Karpas-422 (cell line): ENCODE data around the gene HSPH1. TPM values are rescaled to one million over a fixed set of nuclear protein-coding genes. Genes with fewer than 3 reads are reported as not detected.

Experiments
- DNase-seq: peaks from one replicate; pipeline ENCODE4 v3.0.0-alpha.2; 2015
- H2AFZ ChIP-seq: fragments of 200-600 bp; sonication (generic); 2 replicates; pipeline ENCODE4 v1.6.1; 2014; ENCODE audit warnings: antibody characterized with exemption, low read length, mixed read lengths
- H3K27ac ChIP-seq: fragments of 200-600 bp; sonication (generic); 2 replicates; pipeline ENCODE4 v1.5.1; 2014; ENCODE audit warnings: mild to moderate bottlenecking, low read length, moderate library complexity
- H3K27me3 ChIP-seq: fragments of 200-600 bp; sonication (generic); 2 replicates; pipeline ENCODE4 v1.6.1; 2014; ENCODE audit warnings: low read length, mixed read lengths
- H3K36me3 ChIP-seq: fragments of 200-600 bp; sonication (generic); 2 replicates; pipeline ENCODE4 v1.6.1; 2014; ENCODE audit warnings: low read length, mixed read lengths; ENCODE audit not compliant: insufficient read depth
- H3K4me1 ChIP-seq: fragments of 200-600 bp; sonication (generic); 2 replicates; pipeline ENCODE4 v1.6.1; 2014; ENCODE audit warnings: mild to moderate bottlenecking, low read length, mixed read lengths
- H3K4me2 ChIP-seq: fragments of 200-600 bp; sonication (generic); 2 replicates; pipeline ENCODE4 v1.6.1; 2014; ENCODE audit warnings: low read length, low read depth, mild to moderate bottlenecking; ENCODE audit not compliant: poor library complexity, severe bottlenecking
- H3K4me3 ChIP-seq: fragments of 200-600 bp; sonication (generic); 2 replicates; pipeline ENCODE4 v1.5.1; 2014; ENCODE audit warnings: mild to moderate bottlenecking, antibody characterized with exemption, low read length, mixed read lengths
- H3K79me2 ChIP-seq: fragments of 200-600 bp; sonication (generic); 2 replicates; pipeline ENCODE4 v1.6.1; 2014; ENCODE audit warnings: mild to moderate bottlenecking, low read length, mixed read lengths
- H3K9ac ChIP-seq: fragments of 200-600 bp; sonication (generic); 2 replicates; pipeline ENCODE4 v1.6.0; 2014; ENCODE audit warnings: low read length
- H3K9me2 ChIP-seq: fragments of 200-600 bp; sonication (generic), shearing (Covaris generic); replicated peaks from 2 replicates; pipeline ENCODE4 v1.6.0; 2014; ENCODE audit warnings: mild to moderate bottlenecking, low read length, moderate library complexity; ENCODE audit not compliant: insufficient read depth
- H3K9me3 ChIP-seq: fragments of 300-700, 200-600 bp; sonication (generic); 2 replicates; pipeline ENCODE4 v1.6.1; 2014; ENCODE audit warnings: low read length, mixed read lengths
- H4K20me1 ChIP-seq: fragments of 200-600 bp; sonication (generic); 2 replicates; pipeline ENCODE4 v1.6.1; 2014; ENCODE audit warnings: mild to moderate bottlenecking, antibody characterized with exemption, low read length, low read depth; ENCODE audit not compliant: insufficient read depth
- total RNA-seq: library from RNA; depleted of rRNA; stranded (reverse); fragments of >200 nt; shearing (Covaris generic); gene quantifications from 2 replicates; pipeline ENCODE4 v1.2.3, GENCODE V29; 2014; ENCODE audit warnings: low replicate concordance

Gene HSPH1
- total RNA-seq, 1 experiment from 2014 or later: 116 TPM

DNA sequence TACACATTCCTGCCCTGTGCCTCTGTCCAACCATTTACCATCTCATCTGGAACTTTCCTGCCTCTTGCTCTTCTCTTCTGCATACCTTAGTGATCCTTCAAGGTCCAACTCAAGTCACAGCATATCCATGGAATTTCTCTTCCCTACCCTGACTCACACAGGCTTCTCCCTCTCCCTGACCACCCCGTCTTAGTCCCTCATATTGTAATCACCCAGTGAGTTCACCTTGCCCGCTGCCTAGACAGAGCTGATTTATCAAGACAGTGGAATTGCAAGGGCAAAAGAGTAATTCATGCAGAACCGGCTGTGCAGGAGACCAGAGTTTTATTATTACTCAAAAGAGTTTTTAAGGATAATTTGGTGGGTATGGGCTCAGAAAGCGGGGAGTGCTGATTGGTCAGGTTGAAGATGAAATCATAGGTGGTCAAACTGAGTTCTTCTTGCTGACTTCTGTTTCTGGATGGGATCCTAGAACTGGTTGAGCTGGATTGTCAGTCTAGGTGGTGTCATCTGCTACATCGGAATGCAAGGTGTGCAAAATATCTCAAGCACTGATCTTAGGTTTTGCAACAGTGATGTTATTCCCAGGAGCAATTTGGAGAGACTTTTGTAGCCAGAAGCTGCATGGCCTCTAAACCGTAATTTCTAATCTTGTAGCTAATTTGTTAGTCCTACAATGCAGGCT is 67.2 kb downstream of the HSPH1 start:
- no peak overlapping the region for H3K27ac ChIP-seq
- H3K36me3 ChIP-seq: no peaks in the 10 kb centered on the region
- no peaks in the 10 kb centered on the region for H4K20me1 ChIP-seq
- H3K9me3 ChIP-seq: no peaks in the 10 kb centered on the region
- H3K79me2 ChIP-seq: no peaks in the 10 kb centered on the region
- 0 out of 2 replicates have a peak, but pooled peaks cover under 1% of the 10 kb centered on the region for H3K27me3 ChIP-seq
- no peaks in the 10 kb centered on the region for H3K4me1 ChIP-seq
- no peaks in the 10 kb centered on the region for H3K9me2 ChIP-seq
- no peak overlapping the region for H3K9ac ChIP-seq
- DNase-seq: no peak
- no peak overlapping the region for H3K4me3 ChIP-seq
- no peak overlapping the region for H2AFZ ChIP-seq
- H3K4me2 ChIP-seq: no peak overlapping the region

GRCh38 chr13:31093145-31093885 is 68.4 kb downstream of the HSPH1 start:
- H3K36me3 ChIP-seq: no peaks in the 10 kb centered on the region
- H4K20me1 ChIP-seq: no peaks in the 10 kb centered on the region
- no peak overlapping the region for H2AFZ ChIP-seq
- no peaks in the 10 kb centered on the region for H3K9me3 ChIP-seq
- no peaks in the 10 kb centered on the region for H3K9me2 ChIP-seq
- no peak overlapping the region for H3K9ac ChIP-seq
- H3K27ac ChIP-seq: no peak overlapping the region
- H3K79me2 ChIP-seq: no peaks in the 10 kb centered on the region
- H3K4me2 ChIP-seq: no peak overlapping the region
- no peaks in the 10 kb centered on the region for H3K27me3 ChIP-seq
- no peaks in the 10 kb centered on the region for H3K4me1 ChIP-seq
- no peak for DNase-seq
- H3K4me3 ChIP-seq: no peak overlapping the region

DNA sequence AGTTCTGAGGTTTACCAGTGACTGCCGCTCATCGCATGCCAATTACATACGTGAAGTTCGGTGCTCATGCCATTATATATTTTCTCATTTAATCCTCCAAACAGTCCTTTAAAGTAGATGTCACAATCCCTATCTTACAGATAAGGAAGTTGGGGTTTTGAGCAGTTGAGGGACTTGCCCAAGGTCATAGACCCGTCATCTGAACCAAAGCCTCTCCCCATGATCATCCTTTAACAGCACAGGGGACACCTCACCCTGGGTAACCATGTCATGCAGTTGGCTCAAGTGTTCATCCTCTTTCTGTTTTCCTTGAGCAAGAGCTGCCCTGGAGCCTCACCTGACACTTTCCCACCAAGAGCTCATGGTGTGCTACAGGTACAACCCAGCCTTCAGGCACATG is 69.1 kb downstream of the HSPH1 start:
- Histone ChIP-seq H3K79me2 (no peaks in the 10 kb centered on the region), H3K27ac (no peak overlapping the region), H3K27me3 (no peaks in the 10 kb centered on the region), H3K9ac (no peak overlapping the region), H3K4me3 (no peak overlapping the region), H3K36me3 (no peaks in the 10 kb centered on the region), H3K9me2 (no peaks in the 10 kb centered on the region), H3K9me3 (no peaks in the 10 kb centered on the region), H3K4me2 (no peak overlapping the region), H3K4me1 (no peaks in the 10 kb centered on the region), H2AFZ (no peak overlapping the region), H4K20me1 (no peaks in the 10 kb centered on the region)
- no peak for DNase-seq

DNA sequence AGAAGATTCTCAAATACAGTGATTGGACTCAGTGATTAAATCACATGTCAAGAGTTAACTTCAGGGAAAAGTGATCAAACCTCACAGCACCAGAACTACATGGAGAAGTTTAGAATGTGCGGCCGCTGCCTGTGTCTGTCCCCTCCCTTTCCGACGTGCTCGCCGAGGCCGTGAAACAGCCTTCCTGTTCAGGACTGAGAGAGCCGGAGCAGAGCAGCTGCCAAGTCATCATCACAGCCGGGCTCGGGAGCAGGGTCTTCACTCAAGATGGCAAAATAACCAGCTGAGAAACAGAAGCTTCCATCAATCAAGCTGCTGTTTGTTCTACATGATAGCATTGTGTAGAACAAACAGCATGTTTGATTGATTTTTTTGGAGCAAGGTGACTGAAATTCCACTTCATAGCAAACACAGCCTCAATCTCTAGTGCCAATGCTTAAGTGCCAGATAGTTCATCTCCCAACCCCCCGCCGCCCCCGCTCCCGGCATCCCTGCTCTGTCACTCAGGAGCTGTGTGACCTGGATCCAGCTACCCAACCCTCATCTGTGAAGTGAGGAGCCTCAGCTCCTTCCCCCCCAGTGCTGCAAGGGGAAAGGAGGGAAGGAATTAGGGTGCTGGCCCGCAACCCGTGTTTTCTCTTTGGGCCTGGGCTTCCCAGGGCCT is 70.6 kb downstream of the HSPH1 start:
- Histone ChIP-seq H3K4me1 (no peaks in the 10 kb centered on the region), H3K27me3 (no peaks in the 10 kb centered on the region), H4K20me1 (no peaks in the 10 kb centered on the region), H3K4me2 (no peak overlapping the region), H3K79me2 (no peaks in the 10 kb centered on the region), H3K36me3 (no peaks in the 10 kb centered on the region), H3K9me2 (no peaks in the 10 kb centered on the region), H3K27ac (no peak overlapping the region), H2AFZ (no peak overlapping the region), H3K9ac (no peak overlapping the region), H3K4me3 (no peak overlapping the region), H3K9me3 (no peaks in the 10 kb centered on the region)
- no peak for DNase-seq

- no peaks in the 10 kb centered on the region for H3K27me3 ChIP-seq
- no peaks in the 10 kb centered on the region for H3K9me2 ChIP-seq
- H3K36me3 ChIP-seq: no peaks in the 10 kb centered on the region
- no peak overlapping the region for H2AFZ ChIP-seq
- no peaks in the 10 kb centered on the region for H3K9me3 ChIP-seq
- H3K4me1 ChIP-seq: no peaks in the 10 kb centered on the region
- H3K27ac ChIP-seq: no peak overlapping the region
- no peak for DNase-seq
- H3K4me2 ChIP-seq: no peak overlapping the region
- no peaks in the 10 kb centered on the region for H3K79me2 ChIP-seq
- H3K4me3 ChIP-seq: no peak overlapping the region
- H3K9ac ChIP-seq: no peak overlapping the region
- H4K20me1 ChIP-seq: no peaks in the 10 kb centered on the region
Measured at GRCh38 chr13:31090096-31090495, 71.6 kb downstream of the HSPH1 start.

DNA sequence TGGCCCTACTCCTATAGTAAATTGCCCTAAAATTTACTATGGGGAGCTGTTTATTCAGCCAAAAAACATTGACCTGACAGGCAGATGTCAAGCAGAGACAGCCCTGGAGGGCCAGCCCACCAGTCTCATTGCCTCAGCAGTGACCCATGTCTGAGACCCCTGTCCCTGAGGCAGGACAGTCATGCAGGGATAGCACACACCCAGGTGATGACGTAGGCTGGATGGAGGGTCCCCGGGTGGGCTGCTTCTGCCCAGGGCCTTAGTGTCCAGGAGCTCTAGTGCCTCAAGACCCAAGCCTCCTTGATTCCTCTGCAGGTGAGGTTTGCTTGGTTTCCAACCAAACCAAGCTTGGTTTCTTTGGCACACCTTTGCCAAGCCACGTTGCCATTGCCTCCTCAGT is 72.1 kb downstream of the HSPH1 start:
- no peak overlapping the region for H2AFZ ChIP-seq
- H3K79me2 ChIP-seq: no peaks in the 10 kb centered on the region
- H3K27ac ChIP-seq: no peak overlapping the region
- H3K4me2 ChIP-seq: no peak overlapping the region
- H3K4me3 ChIP-seq: no peak overlapping the region
- H3K27me3 ChIP-seq: no peaks in the 10 kb centered on the region
- H3K36me3 ChIP-seq: no peaks in the 10 kb centered on the region
- H3K9ac ChIP-seq: no peak overlapping the region
- no peaks in the 10 kb centered on the region for H3K9me3 ChIP-seq
- DNase-seq: no peak
- H3K4me1 ChIP-seq: no peaks in the 10 kb centered on the region
- no peaks in the 10 kb centered on the region for H3K9me2 ChIP-seq
- no peaks in the 10 kb centered on the region for H4K20me1 ChIP-seq

DNA sequence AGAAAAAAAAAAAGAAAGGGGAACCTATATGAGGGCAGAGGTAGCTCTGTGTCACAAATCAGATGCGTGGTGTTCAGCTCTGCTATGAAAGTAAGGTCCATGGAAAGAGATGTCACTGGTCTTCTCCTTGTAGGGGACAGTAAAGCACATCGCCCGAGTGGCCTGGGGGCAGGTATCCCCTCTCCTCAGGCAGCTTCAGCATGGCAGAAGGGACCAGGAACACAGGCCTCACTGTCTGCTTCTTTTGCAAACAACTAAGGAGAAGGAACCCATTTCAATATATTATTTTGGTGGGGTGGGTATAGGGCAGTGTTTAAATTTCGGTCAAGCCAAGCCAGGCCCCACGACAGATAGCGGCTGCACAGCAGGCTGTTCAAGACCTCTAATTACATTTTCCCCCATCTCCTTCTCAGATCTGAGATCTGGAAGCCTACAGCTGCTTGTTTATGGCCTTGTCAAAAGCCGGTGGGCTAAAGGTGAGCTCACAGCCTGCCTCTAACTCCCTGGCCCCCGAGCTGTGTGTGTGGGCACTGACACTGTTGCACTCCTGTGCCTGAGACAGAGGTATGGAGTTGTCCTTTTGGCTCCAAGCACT is 72.8 kb downstream of the HSPH1 start:
- Histone ChIP-seq H2AFZ (no peak overlapping the region), H3K4me1 (no peaks in the 10 kb centered on the region), H3K4me2 (no peak overlapping the region), H3K9me3 (no peaks in the 10 kb centered on the region), H3K4me3 (no peak overlapping the region), H4K20me1 (no peaks in the 10 kb centered on the region), H3K27ac (no peak overlapping the region), H3K36me3 (no peaks in the 10 kb centered on the region), H3K27me3 (no peaks in the 10 kb centered on the region), H3K79me2 (no peaks in the 10 kb centered on the region), H3K9me2 (no peaks in the 10 kb centered on the region), H3K9ac (no peak overlapping the region)
- DNase-seq: no peak
